ENCODE results near the gene NMNAT1.

Gene NMNAT1

GRCh38 chr1:9942939-9943788 is at the start of gene NMNAT1, which contains the start of gene LZIC:
Gene NMNAT1, plus strand, starts transcription at chr1:9943475. Its CDS starts 28,599 bp downstream, at chr1:9972074.
Gene LZIC, minus strand, starts transcription at chr1:9943391. Its CDS starts 6,772 bp downstream, at chr1:9936619.
- peak; percentile 90 for DNase-seq (ENCODE audit: low spot score)
- TF ChIP-seq CTCF (IDR thresholded peaks at IDR 0.05; ENCODE audit: extremely low read depth, missing control alignments) = no peak

- no peak for DNase-seq (ENCODE audit: low spot score)
- no peak for TF ChIP-seq CTCF (IDR thresholded peaks at IDR 0.05; ENCODE audit: extremely low read depth, missing control alignments)
Measured at GRCh38 chr1:9894115-9894514, 49.2 kb upstream of the NMNAT1 start.

- DNase-seq (ENCODE audit: low spot score) = no peak
- no peak for TF ChIP-seq CTCF (IDR thresholded peaks at IDR 0.05; ENCODE audit: extremely low read depth, missing control alignments)
Measured at GRCh38 chr1:9900142-9901043, 42.9 kb upstream of the NMNAT1 start.

- no peak for TF ChIP-seq CTCF (IDR thresholded peaks at IDR 0.05; ENCODE audit: extremely low read depth, missing control alignments)
- no peak for DNase-seq (ENCODE audit: low spot score)
Measured at GRCh38 chr1:9901148-9902059, 41.9 kb upstream of the NMNAT1 start.

GRCh38 chr1:9902060-9902452 is 41.2 kb upstream of the NMNAT1 start:
- TF ChIP-seq CTCF (IDR thresholded peaks at IDR 0.05; ENCODE audit: extremely low read depth, missing control alignments) = no peak
- DNase-seq (ENCODE audit: low spot score) = no peak

- no peak for TF ChIP-seq CTCF (IDR thresholded peaks at IDR 0.05; ENCODE audit: extremely low read depth, missing control alignments)
- DNase-seq (ENCODE audit: low spot score) = no peak
Measured at GRCh38 chr1:9903801-9904527, 39.3 kb upstream of the NMNAT1 start.

Measured in GM20000 (cell line).